HepG2 (cell line): ENCODE measurements around the gene TMEM14A. TPM values are rescaled to one million over a fixed set of nuclear protein-coding genes. Genes with fewer than 3 reads are reported as not detected.
A peak's percentile ranks its signal among the peaks of the same experiment; 100 is the strongest.

Experiments used
- ATF7 ChIP-seq, 2 experiments: fragments of 450-650 bp in 1 of 2; sonication (generic) in 1 of 2; formaldehyde crosslinking in 1 of 2; IDR thresholded peaks; 2 replicates each; pipeline versions ENCODE4 v1.4.0 to v1.6.1; 2016 to 2020; ENCODE audit warnings: antibody characterized with exemption in 1 of 2, mild to moderate bottlenecking in 1 of 2, missing genetic modification reagents in 1 of 2
- BORCS8-MEF2B ChIP-seq: sonication (generic); formaldehyde crosslinking; IDR thresholded peaks from 2 replicates; pipeline ENCODE4 v1.8.0; 2022; ENCODE audit warnings: mild to moderate bottlenecking, missing genetic modification reagents
- CC2D1A ChIP-seq: sonication (generic); formaldehyde crosslinking; IDR thresholded peaks from 2 replicates; pipeline ENCODE4 v1.8.1; 2023; ENCODE audit warnings: mild to moderate bottlenecking, missing genetic modification reagents
- CCAR2 ChIP-seq: fragments of 200-400 bp; formaldehyde crosslinking; optimal IDR thresholded peaks from 2 replicates; pipeline ENCODE3; 2018; ENCODE audit warnings: low read depth, mild to moderate bottlenecking, low read length, moderate library complexity
- CEBPG ChIP-seq: IDR thresholded peaks from 2 replicates; pipeline ENCODE4 v1.6.1; 2016
- HIVEP1 ChIP-seq: sonication (generic); formaldehyde crosslinking; IDR thresholded peaks from 2 replicates; pipeline ENCODE4 v1.4.0; 2020; ENCODE audit warnings: mild to moderate bottlenecking, missing genetic modification reagents
- HNRNPLL ChIP-seq: fragments of 200-400 bp; formaldehyde crosslinking; IDR thresholded peaks from 2 replicates; pipeline ENCODE4 v1.6.1; 2017; ENCODE audit warnings: mild to moderate bottlenecking, low read depth, low read length; ENCODE audit not compliant: poor library complexity, severe bottlenecking
- KDM4B ChIP-seq: sonication (generic); formaldehyde crosslinking; IDR thresholded peaks from 2 replicates; pipeline ENCODE4 v1.4.0; 2020; ENCODE audit warnings: missing genetic modification reagents
- KLF11 ChIP-seq: IDR thresholded peaks from 2 replicates; pipeline ENCODE4 v1.6.1; 2016; ENCODE audit warnings: missing compliant biosample characterization
- MED13 ChIP-seq: sonication (generic); formaldehyde crosslinking; IDR thresholded peaks from 2 replicates; pipeline ENCODE4 v1.5.0; 2020; ENCODE audit warnings: missing genetic modification reagents
- NFKB2 ChIP-seq: sonication (generic); formaldehyde crosslinking; IDR thresholded peaks from 2 replicates; pipeline ENCODE4 v1.4.0; 2020; ENCODE audit warnings: missing genetic modification reagents, borderline replicate concordance
- POLR2AphosphoS5 ChIP-seq: IDR thresholded peaks from 2 replicates; pipeline ENCODE4 v1.6.1; 2012; ENCODE audit warnings: low read depth, low read length
- SCMH1 ChIP-seq: sonication (generic); formaldehyde crosslinking; IDR thresholded peaks from 2 replicates; pipeline ENCODE4 v1.9.0; 2021; ENCODE audit warnings: missing genetic modification reagents, mild to moderate bottlenecking, borderline replicate concordance
- SIX4 ChIP-seq: sonication (generic); formaldehyde crosslinking; IDR thresholded peaks from 2 replicates; pipeline ENCODE4 v1.4.0; 2020; ENCODE audit warnings: missing genetic modification reagents
- SRY ChIP-seq: sonication (generic); formaldehyde crosslinking; IDR thresholded peaks from 2 replicates; pipeline ENCODE4 v1.8.0; 2022; ENCODE audit warnings: mild to moderate bottlenecking, missing genetic modification reagents
- TOPORS ChIP-seq: sonication (generic); formaldehyde crosslinking; IDR thresholded peaks from 2 replicates; pipeline ENCODE4 v1.8.0; 2023; ENCODE audit warnings: mild to moderate bottlenecking, missing genetic modification reagents
- ZNF282 ChIP-seq: fragments of 450-650 bp; IDR thresholded peaks from 2 replicates; pipeline ENCODE4 v1.6.1; 2018; ENCODE audit not compliant: partially characterized antibody
- ZNF460 ChIP-seq: sonication (generic); formaldehyde crosslinking; IDR thresholded peaks from 2 replicates; pipeline ENCODE4 v1.5.1; 2020; ENCODE audit warnings: missing genetic modification reagents, mild to moderate bottlenecking, borderline replicate concordance
- ZNF678 ChIP-seq: sonication (generic); formaldehyde crosslinking; IDR thresholded peaks from 2 replicates; pipeline ENCODE4 v1.4.0; 2020; ENCODE audit warnings: mild to moderate bottlenecking, missing genetic modification reagents
- polyA plus RNA-seq, 8 experiments: library from polyadenylated mRNA; depleted of rRNA in 3 of 8; stranded (reverse) in 7 of 8; unstranded in 1 of 8; fragments of >200 nt; fragmentation: Illumina TruSeq in 4 of 8; extraction: Trizol in 4 of 8; gene quantifications; 2 replicates each; pipeline versions ENCODE4 v1.2.1 to v1.2.3, GENCODE V29; 2011 to 2016; ENCODE audit warnings: low read depth in 4 of 8, missing spikeins in 1 of 8, mixed read lengths in 1 of 8; ENCODE audit not compliant: insufficient read depth in 1 of 8
- total RNA-seq, 5 experiments: library from RNA; depleted of rRNA; stranded (reverse); fragments of >200 nt; fragmentation: Illumina TruSeq; extraction: Trizol; gene quantifications; 2 replicates each; pipeline ENCODE4 v1.2.3, GENCODE V29; 2016; ENCODE audit warnings: low read depth in 1 of 5
- TF ChIP-seq, protein P1 (sequence below): sonication (generic); formaldehyde crosslinking; IDR thresholded peaks from 2 replicates; pipeline ENCODE4 v1.4.0; 2020; ENCODE audit warnings: missing genetic modification reagents
- TF ChIP-seq, protein P2 (sequence below): sonication (generic); formaldehyde crosslinking; IDR thresholded peaks from 2 replicates; pipeline ENCODE4 v1.4.0; 2020; ENCODE audit warnings: mild to moderate bottlenecking, missing genetic modification reagents

Gene TMEM14A
- total and polyA plus RNA-seq, 2 of the 13 experiments (the other 11 are each of a cell fraction or from before 2014, with no cell fraction given) = 24.6 to 73.7 TPM

DNA sequence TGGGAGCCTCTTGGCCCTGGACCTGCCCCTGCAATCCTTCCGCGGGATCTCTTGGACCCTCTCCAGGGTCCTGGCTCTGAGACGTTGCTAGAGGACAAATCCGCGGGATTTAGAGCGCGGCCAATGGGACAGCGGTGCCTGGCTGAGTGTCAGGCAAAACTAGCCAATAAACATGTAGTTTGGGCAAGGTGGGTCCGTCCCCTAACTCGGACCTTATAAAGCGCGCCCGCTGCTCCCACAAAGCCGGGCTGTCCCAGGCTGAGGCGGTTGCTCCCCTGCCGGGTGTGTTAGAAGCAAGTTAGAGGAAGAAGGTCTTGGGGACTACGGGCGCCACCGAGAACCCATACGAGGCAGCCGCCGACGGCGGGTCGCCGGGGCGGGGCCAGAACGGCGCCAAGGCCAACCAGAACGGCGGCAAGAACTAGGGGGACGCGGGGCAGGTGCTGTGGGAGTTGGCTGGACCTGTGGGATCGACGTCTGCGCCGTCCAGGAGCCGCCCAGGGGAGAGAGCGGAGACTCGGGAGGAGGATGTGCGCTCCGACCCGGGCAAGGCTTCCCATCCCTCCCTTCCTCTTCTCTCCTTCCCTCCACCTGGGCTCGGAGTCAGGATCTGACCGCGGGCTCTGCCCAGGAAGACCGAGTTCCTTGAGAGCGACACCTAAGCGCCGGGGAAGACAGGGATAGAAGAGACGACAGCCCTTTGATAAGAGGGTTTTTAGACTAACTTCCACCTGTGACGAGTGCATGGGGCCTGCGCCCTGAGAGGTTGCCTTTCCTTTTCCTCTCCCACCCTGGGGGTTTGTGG lies 6.5 kb upstream of the TMEM14A start (continued):
- TF ChIP-seq TOPORS = 0 out of 2 replicates have a peak, but pooled peaks have one; percentile 25
- peak; percentile 98 for TF ChIP-seq POLR2AphosphoS5
- TF ChIP-seq SCMH1 (CRISPR knock-in tag) = no peak
- TF ChIP-seq KLF11 (CRISPR knock-in tag) = peak; percentile 46; the same call in 1 of the 2 replicates
- TF ChIP-seq, protein P1, sequence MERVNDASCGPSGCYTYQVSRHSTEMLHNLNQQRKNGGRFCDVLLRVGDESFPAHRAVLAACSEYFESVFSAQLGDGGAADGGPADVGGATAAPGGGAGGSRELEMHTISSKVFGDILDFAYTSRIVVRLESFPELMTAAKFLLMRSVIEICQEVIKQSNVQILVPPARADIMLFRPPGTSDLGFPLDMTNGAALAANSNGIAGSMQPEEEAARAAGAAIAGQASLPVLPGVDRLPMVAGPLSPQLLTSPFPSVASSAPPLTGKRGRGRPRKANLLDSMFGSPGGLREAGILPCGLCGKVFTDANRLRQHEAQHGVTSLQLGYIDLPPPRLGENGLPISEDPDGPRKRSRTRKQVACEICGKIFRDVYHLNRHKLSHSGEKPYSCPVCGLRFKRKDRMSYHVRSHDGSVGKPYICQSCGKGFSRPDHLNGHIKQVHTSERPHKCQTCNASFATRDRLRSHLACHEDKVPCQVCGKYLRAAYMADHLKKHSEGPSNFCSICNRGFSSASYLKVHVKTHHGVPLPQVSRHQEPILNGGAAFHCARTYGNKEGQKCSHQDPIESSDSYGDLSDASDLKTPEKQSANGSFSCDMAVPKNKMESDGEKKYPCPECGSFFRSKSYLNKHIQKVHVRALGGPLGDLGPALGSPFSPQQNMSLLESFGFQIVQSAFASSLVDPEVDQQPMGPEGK (CRISPR knock-in tag) = no peak
- peak; percentile 87 for TF ChIP-seq BORCS8-MEF2B (CRISPR knock-in tag)
- no peak for TF ChIP-seq CCAR2
- TF ChIP-seq CC2D1A (CRISPR knock-in tag) = no peak
- no peak for TF ChIP-seq ZNF460 (CRISPR knock-in tag)
- TF ChIP-seq SIX4 (CRISPR knock-in tag) = no peak
- 0 out of 2 replicates have a peak, but pooled peaks have one; percentile 4 for TF ChIP-seq CEBPG
- no peak for TF ChIP-seq ZNF282
- TF ChIP-seq HIVEP1 (CRISPR knock-in tag) = peak; percentile 47; the same call in 1 of the 2 replicates
- TF ChIP-seq ZNF678 (CRISPR knock-in tag) = no peak
- TF ChIP-seq MED13 = peak; percentile 58; the same call in 1 of the 2 replicates
- TF ChIP-seq, protein P2, sequence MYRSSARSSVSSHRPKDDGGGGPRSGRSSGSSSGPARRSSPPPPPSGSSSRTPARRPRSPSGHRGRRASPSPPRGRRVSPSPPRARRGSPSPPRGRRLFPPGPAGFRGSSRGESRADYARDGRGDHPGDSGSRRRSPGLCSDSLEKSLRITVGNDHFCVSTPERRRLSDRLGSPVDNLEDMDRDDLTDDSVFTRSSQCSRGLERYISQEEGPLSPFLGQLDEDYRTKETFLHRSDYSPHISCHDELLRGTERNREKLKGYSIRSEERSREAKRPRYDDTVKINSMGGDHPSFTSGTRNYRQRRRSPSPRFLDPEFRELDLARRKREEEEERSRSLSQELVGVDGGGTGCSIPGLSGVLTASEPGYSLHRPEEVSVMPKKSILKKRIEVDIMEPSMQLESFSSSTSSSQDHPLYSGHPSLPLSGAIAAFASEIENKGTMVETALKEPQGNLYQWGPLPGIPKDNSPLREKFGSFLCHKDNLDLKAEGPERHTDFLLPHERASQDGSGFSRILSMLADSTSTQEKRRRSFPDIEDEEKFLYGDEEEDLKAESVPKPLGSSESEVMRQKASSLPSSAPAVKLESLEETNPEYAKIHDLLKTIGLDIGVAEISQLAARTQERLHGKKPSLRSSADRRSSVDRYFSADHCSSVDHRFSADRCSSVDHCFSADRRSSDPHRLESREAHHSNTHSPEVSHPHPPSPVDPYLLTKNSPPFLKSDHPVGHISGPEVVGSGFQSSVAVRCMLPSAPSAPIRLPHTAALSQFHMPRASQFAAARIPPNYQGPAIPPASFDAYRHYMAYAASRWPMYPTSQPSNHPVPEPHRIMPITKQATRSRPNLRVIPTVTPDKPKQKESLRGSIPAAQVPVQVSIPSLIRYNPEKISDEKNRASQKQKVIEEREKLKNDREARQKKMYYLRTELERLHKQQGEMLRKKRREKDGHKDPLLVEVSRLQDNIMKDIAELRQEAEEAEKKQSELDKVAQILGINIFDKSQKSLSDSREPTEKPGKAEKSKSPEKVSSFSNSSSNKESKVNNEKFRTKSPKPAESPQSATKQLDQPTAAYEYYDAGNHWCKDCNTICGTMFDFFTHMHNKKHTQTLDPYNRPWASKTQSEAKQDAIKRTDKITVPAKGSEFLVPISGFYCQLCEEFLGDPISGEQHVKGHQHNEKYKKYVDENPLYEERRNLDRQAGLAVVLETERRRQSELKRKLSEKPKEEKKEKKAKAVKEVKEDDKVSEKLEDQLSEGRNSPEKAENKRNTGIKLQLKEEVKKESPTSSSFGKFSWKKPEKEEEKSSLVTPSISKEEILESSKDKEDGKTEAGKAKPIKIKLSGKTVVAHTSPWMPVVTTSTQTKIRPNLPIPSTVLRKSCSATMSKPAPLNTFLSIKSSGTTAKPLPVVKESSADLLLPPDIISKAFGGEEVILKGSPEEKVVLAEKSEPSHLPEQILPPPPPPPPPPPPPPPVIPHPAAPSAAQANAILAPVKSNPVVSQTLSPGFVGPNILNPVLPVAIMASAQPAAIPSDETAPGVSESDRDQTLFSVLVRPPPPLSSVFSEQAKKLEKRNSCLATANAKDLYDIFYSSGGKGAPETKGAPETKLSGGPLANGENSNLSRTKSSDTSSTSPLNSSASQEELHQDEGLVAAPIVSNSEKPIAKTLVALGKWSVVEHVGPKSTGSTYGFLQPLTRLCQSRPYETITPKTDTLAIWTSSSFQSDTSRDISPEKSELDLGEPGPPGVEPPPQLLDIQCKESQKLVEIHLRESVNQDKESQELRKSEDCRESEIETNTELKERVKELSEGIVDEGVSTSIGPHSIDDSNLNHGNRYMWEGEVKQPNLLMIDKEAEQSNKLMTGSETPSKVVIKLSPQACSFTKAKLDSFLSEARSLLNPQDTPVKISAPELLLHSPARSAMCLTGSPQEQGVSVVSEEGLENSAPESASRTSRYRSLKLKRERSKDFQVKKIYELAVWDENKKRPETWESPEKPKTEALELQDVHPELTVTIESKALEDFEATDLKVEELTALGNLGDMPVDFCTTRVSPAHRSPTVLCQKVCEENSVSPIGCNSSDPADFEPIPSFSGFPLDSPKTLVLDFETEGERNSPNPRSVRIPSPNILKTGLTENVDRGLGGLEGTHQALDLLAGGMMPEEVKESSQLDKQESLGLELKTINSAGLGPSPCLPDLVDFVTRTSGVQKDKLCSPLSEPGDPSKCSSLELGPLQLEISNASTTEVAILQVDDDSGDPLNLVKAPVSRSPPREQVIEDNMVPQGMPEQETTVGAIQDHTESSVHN (CRISPR knock-in tag) = no peak; the same call in 1 of the 2 replicates
- TF ChIP-seq HNRNPLL = peak; percentile 74
- TF ChIP-seq NFKB2 (CRISPR knock-in tag) = peak; percentile 97; the same call in 1 of the 2 replicates
- TF ChIP-seq SRY = 0 out of 2 replicates have a peak, but pooled peaks have one; percentile 77
- no peak for TF ChIP-seq ATF7 (IDR thresholded peaks at IDR 0.05)
- no peak for TF ChIP-seq ATF7 (CRISPR knock-in tag; IDR thresholded peaks at IDR 0.05)
- no peak for TF ChIP-seq KDM4B (CRISPR knock-in tag)
